Panc1 (cell line): Measurements from ENCODE around the gene SPRED3. TPM values are rescaled to one million over a fixed set of nuclear protein-coding genes. Genes with fewer than 3 reads are reported as not detected.

Source experiments
- ATAC-seq: fragments of 200-7000 bp; cut with Tn5 transposase; 2 replicates; pipeline ENCODE4 v1.9.1; 2020; ENCODE audit warnings: mild to moderate bottlenecking, moderate library complexity
- BruUV-seq: library from RNA; stranded (reverse); fragments of 400-500 nt; replicated peaks from 2 replicates; lab custom pipeline; 2021; lab: Mats Ljungman, UMichigan
- CTCF ChIA-PET: fragments of 300-600 bp; sonication (Branson Sonifier 250); formaldehyde crosslinking; loops from one replicate; lab custom pipeline; 2022; ENCODE audit warnings: antibody characterized with exemption; lab: Charles Lee
- POLR2A ChIA-PET: fragments of 300-600 bp; sonication (Branson Sonifier 250); formaldehyde crosslinking; loops from one replicate; lab custom pipeline; 2022; ENCODE audit warnings: antibody characterized with exemption; lab: Charles Lee
- DNase-seq: peaks from one replicate; pipeline ENCODE4 v3.0.0-alpha.2; 2010; ENCODE audit warnings: low read depth, low spot score
- H3K27ac ChIP-seq: 2 replicates; pipeline ENCODE4 v1.5.1; 2011; ENCODE audit warnings: mild to moderate bottlenecking, low read length, inconsistent platforms
- H3K27me3 ChIP-seq: fragments of 200-500 bp; sonication (Bioruptor generic); 2 replicates; pipeline ENCODE4 v1.6.0; 2014; ENCODE audit warnings: low read length, inconsistent platforms; ENCODE audit not compliant: control insufficient read depth, insufficient read depth
- H3K36me3 ChIP-seq: fragments of 200-500 bp; sonication (Bioruptor generic); 2 replicates; pipeline ENCODE4 v1.5.1; 2014; ENCODE audit warnings: inconsistent platforms, mild to moderate bottlenecking, low read length, moderate library complexity; ENCODE audit not compliant: control insufficient read depth, insufficient read depth
- H3K4me1 ChIP-seq: 2 replicates; pipeline ENCODE4 v1.5.1; 2011; ENCODE audit warnings: inconsistent platforms, mild to moderate bottlenecking, low read length, moderate library complexity; ENCODE audit not compliant: control insufficient read depth, insufficient read depth
- H3K4me3 ChIP-seq, 2 experiments: 2 replicates each; pipeline ENCODE4 v1.5.1; 2011 to 2012; ENCODE audit warnings: low read depth in 2 of 2, low read length in 2 of 2, mild to moderate bottlenecking in 2 of 2, inconsistent platforms in 1 of 2, moderate library complexity in 1 of 2
- H3K9me3 ChIP-seq: fragments of 200-500 bp; sonication (Bioruptor generic); 2 replicates; pipeline ENCODE4 v1.5.1; 2014; ENCODE audit warnings: low read depth, mild to moderate bottlenecking, inconsistent platforms, low read length, moderate library complexity; ENCODE audit not compliant: control insufficient read depth, insufficient read depth
- POLR2AphosphoS5 ChIP-seq: IDR thresholded peaks from 2 replicates; pipeline ENCODE4 v1.6.1; 2012; ENCODE audit warnings: mild to moderate bottlenecking, low read depth, low read length, moderate library complexity
- REST ChIP-seq, 2 experiments: IDR thresholded peaks; 2 replicates each; pipeline ENCODE4 v1.6.1; 2011 to 2012; ENCODE audit warnings: low read depth in 2 of 2, control low read depth in 1 of 2, low read length in 1 of 2, mild to moderate bottlenecking in 1 of 2, moderate library complexity in 1 of 2; ENCODE audit not compliant: insufficient read depth in 1 of 2
- SIN3A ChIP-seq: IDR thresholded peaks from 2 replicates; pipeline ENCODE4 v1.6.1; 2012; ENCODE audit warnings: low read depth, mild to moderate bottlenecking, low read length, moderate library complexity, borderline replicate concordance; ENCODE audit not compliant: insufficient read depth
- TCF7L2 ChIP-seq: IDR thresholded peaks from 2 replicates; pipeline ENCODE4 v1.6.1; 2011; ENCODE audit warnings: mild to moderate bottlenecking, low read depth, low read length, inconsistent platforms
- in situ Hi-C: cut with HindIII; loops from 2 replicates; pipeline ENCODE4 v1.10.0; 2016; ENCODE audit warnings: low sequenced_read_pairs, low pct_unique_long_range_greater_than_20kb
- intact Hi-C: fragments of 100-400 bp; cut with micrococcal nuclease; formaldehyde crosslinking; loops from one replicate; pipeline ENCODE4 v1.10.0; 2022; ENCODE audit not compliant: unreplicated experiment
- total RNA-seq: library from RNA; stranded (reverse); gene quantifications from one replicate; pipeline ENCODE4 v1.2.1, GENCODE V29; 2021; ENCODE audit not compliant: unreplicated experiment

Gene SPRED3
- total RNA-seq, 1 experiment from 2014 or later = 3.8 TPM

- peak; percentile 49; the same call in 1 of the 2 replicates for ATAC-seq
Measured at GRCh38 chr19:38351865-38352395, 36.6 kb upstream of the SPRED3 start.

GRCh38 chr19:38352611-38353010 is 35.9 kb upstream of the SPRED3 start:
- BruUV-seq = no TSS peak

More at GRCh38 chr19:38351865-38352395, 36.6 kb upstream of the SPRED3 start:
- H3K4me1 ChIP-seq = no peaks in the 10 kb centered on the region
- H3K27ac ChIP-seq = no peak overlapping the region
- no peaks in the 10 kb centered on the region for H3K36me3 ChIP-seq
- no peaks in the 10 kb centered on the region for H3K9me3 ChIP-seq
- no peaks in the 10 kb centered on the region for H3K27me3 ChIP-seq
- intact Hi-C loops = no loop called here
- no TSS peak for BruUV-seq
- no peak for DNase-seq
- TF ChIP-seq POLR2AphosphoS5 = 0 out of 2 replicates have a peak, but pooled peaks have one; percentile 19
- no peak for TF ChIP-seq SIN3A
- CTCF ChIA-PET = no interaction called here
- H3K4me3 ChIP-seq = no peak overlapping the region
- in situ Hi-C loops = no loop called here
- POLR2A ChIA-PET = no interaction called here

More at GRCh38 chr19:38352611-38353010, 35.9 kb upstream of the SPRED3 start:
- no peak overlapping the region for H3K27ac ChIP-seq
- TF ChIP-seq POLR2AphosphoS5 (no peak), REST (IDR thresholded peaks at IDR 0.05; ENCODE audit: insufficient read depth in 1 of 2, low read depth in 2 of 2, low read length in 1 of 2) (no peak), TCF7L2 (no peak)
- no peak overlapping the region for H3K4me3 ChIP-seq
- ATAC-seq (no peak), DNase-seq (no peak)
- H3K27me3 ChIP-seq = no peaks in the 10 kb centered on the region
- H3K9me3 ChIP-seq = no peaks in the 10 kb centered on the region
- ChIA-PET CTCF (no interaction called here), POLR2A (interaction anchor here (0.6 kb wide), 1 partner anchor 1493 kb away, joined by 6 read pairs; no protein-coding TSS in a partner anchor)
- no peaks in the 10 kb centered on the region for H3K4me1 ChIP-seq
- in situ Hi-C loops = no loop called here
- intact Hi-C loops = no loop called here
- H3K36me3 ChIP-seq = no peaks in the 10 kb centered on the region
